Omental fat pad (tissue), 4 donors: ENCODE data around the gene OSCAR. TPM values are rescaled to one million over a fixed set of nuclear protein-coding genes. Genes with fewer than 3 reads are reported as not detected.

Source experiments
- ATAC-seq: fragments of 150-250 bp; one replicate; pipeline ENCODE4 v1.9.1; 2016; ENCODE audit warnings: mild to moderate bottlenecking, moderate library complexity; ENCODE audit not compliant: low FRiP score
- DNase-seq: peaks from one replicate; pipeline ENCODE4 v3.0.0-alpha.2; 2019; ENCODE audit warnings: low spot score
- total RNA-seq, 4 donors: library from RNA; depleted of rRNA; stranded (reverse); fragments of >200 nt; gene quantifications; one replicate each; pipeline ENCODE4 v1.1.0, GENCODE V29; 2016
- TF ChIP-seq, protein P1 (sequence below), 3 donors: fragments of 450-650 bp; IDR thresholded peaks; one replicate each; pipeline ENCODE4 v1.5.1; 2016 to 2017; ENCODE audit warnings: antibody characterized with exemption in 3 of 3, mild to moderate bottlenecking in 3 of 3, moderate library complexity in 2 of 3

The OSCAR gene
- total RNA-seq, 4 donors from 2014 or later = 1.3 to 8.3 (median 5.5) TPM

DNA sequence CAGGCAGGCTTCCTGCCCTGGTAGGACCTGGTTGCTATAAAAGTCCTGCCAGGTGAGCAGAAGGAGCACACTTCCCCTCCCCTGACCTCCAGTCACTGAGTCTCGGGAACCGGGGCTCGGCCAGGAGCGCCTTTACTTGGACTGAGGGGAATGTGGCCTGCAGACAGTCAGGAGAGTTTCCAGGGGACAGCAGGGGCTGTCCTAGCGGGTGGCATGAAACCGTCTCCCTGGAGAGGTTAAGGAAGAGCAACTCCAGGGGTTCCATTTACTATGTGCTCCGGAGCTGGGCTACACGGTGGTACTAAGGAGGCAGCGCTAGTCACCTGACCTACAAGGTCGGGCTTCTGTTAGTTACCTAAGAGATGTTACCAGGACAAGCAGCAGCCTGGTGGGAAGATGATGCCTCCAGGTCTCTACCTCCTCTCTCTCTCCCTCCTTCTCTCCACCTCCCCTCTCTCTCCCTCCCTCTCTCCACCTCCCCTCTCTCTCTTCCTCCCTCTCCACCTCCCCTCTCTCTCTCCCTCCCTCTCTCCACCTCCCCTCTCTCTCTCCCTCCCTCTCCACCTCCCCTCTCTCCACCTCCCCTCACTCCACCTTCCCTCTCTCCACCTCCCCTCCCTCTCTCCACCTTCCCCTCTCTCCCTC is 32.8 kb upstream of the OSCAR start:
- TF ChIP-seq, protein P1, sequence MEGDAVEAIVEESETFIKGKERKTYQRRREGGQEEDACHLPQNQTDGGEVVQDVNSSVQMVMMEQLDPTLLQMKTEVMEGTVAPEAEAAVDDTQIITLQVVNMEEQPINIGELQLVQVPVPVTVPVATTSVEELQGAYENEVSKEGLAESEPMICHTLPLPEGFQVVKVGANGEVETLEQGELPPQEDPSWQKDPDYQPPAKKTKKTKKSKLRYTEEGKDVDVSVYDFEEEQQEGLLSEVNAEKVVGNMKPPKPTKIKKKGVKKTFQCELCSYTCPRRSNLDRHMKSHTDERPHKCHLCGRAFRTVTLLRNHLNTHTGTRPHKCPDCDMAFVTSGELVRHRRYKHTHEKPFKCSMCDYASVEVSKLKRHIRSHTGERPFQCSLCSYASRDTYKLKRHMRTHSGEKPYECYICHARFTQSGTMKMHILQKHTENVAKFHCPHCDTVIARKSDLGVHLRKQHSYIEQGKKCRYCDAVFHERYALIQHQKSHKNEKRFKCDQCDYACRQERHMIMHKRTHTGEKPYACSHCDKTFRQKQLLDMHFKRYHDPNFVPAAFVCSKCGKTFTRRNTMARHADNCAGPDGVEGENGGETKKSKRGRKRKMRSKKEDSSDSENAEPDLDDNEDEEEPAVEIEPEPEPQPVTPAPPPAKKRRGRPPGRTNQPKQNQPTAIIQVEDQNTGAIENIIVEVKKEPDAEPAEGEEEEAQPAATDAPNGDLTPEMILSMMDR (IDR thresholded peaks at IDR 0.05) = no peak
- ATAC-seq (no peak), DNase-seq (no peak)

DNA sequence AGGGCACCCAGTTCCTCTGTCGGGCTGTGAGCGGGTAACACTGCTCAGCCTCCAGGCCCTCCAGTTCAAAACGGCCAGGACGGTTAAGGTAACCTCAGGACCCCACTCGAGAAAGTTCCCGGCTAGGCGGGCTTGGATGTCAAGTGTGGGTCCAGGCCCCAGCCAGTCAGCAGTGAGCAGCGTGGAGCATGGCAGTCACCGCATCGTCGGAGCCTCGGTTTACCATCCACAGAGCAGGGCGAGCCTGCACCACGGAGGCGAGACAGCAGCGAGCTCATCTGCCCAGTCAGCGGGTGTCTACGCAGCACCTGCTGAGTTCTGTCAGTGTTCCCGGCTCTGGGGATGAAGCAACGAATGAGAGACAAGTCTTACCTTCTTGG is 29.0 kb upstream of the OSCAR start:
- TF ChIP-seq, protein P1 (IDR thresholded peaks at IDR 0.05) = no peak
- DNase-seq (no peak), ATAC-seq (no peak)

DNA sequence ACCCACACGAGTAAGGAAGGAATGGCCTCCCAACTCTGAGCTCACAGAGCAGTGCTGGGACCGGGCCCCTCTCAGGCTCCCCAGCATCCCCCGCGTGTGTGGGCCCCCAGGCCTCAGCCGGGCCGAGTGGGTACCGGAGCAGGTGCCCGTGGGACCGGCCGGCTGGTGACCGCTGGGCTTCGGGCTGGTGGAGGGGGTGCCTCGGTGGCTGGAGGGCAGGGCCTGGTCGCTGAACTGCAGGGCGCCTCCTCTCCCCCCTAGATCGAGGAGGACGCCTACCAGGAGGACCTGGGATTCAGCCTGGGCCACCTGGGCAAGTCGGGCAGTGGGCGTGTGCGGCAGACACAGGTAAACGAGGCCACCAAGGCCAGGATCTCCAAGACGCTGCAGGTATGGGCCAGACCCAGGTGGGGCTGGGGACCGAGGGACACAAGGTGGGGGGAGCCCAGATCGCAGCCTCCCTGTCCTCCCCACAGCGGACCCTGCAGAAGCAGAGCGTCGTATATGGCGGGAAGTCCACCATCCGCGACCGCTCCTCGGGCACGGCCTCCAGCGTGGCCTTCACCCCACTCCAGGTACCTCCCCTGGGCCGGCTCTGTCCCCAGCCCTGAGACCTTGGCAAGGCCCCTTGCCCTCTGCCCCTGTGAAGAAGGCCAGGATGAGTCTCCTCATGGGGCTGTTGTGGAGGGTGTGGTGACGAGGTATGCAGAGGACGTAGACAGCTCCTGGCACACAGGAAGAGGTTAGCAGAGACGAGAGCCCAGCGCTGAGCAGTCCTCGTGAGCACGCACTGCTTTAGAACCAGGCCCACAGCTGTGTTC is 28.4 kb upstream of the OSCAR start:
- ATAC-seq (no peak), DNase-seq (no peak)
- TF ChIP-seq, protein P1 (IDR thresholded peaks at IDR 0.05) = no peak

DNA sequence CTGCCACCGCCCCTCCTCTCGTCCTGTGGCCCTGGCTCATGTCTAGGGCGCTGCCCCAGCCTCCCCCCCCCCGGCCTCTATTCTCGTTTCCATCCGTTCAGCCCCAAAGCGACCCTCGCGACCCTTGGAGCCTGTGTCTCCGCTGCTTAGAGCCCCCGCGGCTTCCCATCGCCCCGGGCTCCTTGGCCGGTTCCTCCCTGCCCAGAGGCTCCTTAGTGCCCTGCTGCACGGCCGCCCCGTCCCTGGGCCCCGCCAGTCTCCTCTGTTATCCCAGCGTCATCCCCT is 27.8 kb upstream of the OSCAR start:
- no peak for DNase-seq
- TF ChIP-seq, protein P1 (IDR thresholded peaks at IDR 0.05) = no peak
- no peak for ATAC-seq

DNA sequence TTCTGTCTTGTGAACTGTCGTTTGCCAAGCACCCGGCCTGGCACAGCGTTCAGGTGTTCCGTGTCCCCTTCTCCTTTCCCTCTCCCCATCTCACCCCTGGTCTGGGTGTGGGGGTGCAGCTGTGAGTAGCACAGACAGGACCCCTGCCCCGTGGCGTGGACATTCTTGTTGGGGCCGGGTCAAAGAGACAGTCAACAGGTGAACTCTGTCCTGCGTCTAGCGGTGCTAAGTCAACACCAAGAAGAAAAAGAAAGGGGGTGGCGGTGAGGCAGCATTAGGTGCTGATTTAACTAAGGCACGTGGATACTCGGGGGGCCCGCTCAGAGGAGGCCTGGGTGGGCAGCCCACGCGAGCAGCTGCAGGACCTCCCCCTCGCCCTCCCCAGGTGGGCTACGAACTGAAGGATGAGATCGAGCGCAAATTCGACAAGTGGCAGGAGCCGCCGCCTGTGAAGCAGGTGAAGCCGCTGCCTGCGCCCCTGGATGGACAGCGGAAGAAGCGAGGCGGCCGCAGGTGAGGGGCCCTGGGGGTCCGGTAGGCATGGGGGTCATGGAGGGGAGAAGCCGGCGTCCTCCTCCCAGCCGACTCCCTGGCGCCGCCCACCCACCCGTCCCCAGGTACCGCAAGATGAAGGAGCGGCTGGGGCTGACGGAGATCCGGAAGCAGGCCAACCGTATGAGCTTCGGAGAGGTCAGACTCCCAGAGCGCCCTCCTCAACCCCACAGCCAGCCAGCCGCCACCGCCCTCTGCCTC is 27.3 kb upstream of the OSCAR start:
- TF ChIP-seq, protein P1 (IDR thresholded peaks at IDR 0.05) = no peak
- DNase-seq = no peak
- no peak for ATAC-seq

DNA sequence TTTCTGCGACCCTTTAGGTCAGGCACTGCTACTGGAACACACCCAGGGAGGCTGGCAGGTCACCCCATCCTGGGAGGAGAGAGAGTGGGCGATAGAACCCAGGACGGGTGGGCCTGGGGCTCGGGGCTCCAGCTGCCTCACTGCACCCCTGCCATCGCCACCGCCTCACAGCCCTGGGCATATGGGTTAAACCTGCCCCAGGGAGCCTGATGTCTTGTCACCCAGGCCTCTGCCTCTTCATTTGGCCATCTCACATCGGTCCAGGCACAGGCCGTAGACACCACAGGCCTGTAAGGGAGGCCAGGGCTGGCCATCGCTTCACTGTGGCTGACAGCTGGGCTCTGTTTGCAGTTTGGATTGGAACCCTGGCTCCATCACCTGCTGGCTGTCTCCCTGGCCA is 25.1 kb upstream of the OSCAR start:
- DNase-seq = no peak
- ATAC-seq = no peak
- TF ChIP-seq, protein P1 (IDR thresholded peaks at IDR 0.05) = no peak
